PC-3 (cell line): ENCODE measurements around the gene LRRFIP1.

Experiments used
- CTCF ChIP-seq: fragments of 300-600 bp; sonication (generic); conservative IDR thresholded peaks from 2 replicates; pipeline ENCODE4 v1.5.1; 2017; ENCODE audit warnings: antibody characterized with exemption, low read depth, mild to moderate bottlenecking, low read length
- EZH2 ChIP-seq: fragments of 300-600 bp; sonication (generic); IDR thresholded peaks from one replicate; pipeline ENCODE4 v1.6.1; 2017; ENCODE audit warnings: antibody characterized with exemption, mild to moderate bottlenecking, low read length; ENCODE audit not compliant: unreplicated experiment
- EZH2phosphoT487 ChIP-seq: fragments of 300-600 bp; sonication (generic); IDR thresholded peaks from 2 replicates; pipeline ENCODE4 v1.6.1; 2018; ENCODE audit warnings: mild to moderate bottlenecking, antibody characterized with exemption, low read length, borderline replicate concordance

- TF ChIP-seq CTCF, result no peak
- TF ChIP-seq EZH2, result no peak
- no peak for TF ChIP-seq EZH2phosphoT487
These were observed 34.9 kb upstream of the LRRFIP1 start for GRCh38 chr2:237592425-237592980.
